T-helper 17 cell (primary cell): ENCODE results near the gene NWD2. TPM values are rescaled to one million over a fixed set of nuclear protein-coding genes. Genes with fewer than 3 reads are reported as not detected.

Source experiments
- ATAC-seq: fragments of 150-1000 bp; cut with Tn5 transposase; 2 replicates; pipeline ENCODE4 v1.10.0; 2021; ENCODE audit warnings: mild to moderate bottlenecking, moderate library complexity
- DNase-seq, 3 donors: peaks; one replicate each; pipeline versions ENCODE4 v3.0.0 to v3.0.0-alpha.2; 2020 to 2021
- H3K9me3 ChIP-seq: one replicate; pipeline ENCODE4 v1.7.0; 2013; ENCODE audit warnings: low read length, mild to moderate bottlenecking; ENCODE audit not compliant: control insufficient read depth, poor library complexity, severe bottlenecking
- H3K27ac Mint-ChIP-seq: one replicate; pipeline ENCODE4 v1.8.0; 2022; ENCODE audit warnings: mild to moderate bottlenecking, moderate library complexity, mixed read lengths
- H3K27me3 Mint-ChIP-seq: one replicate; pipeline ENCODE4 v1.8.0; 2022; ENCODE audit warnings: mixed read lengths
- H3K36me3 Mint-ChIP-seq: one replicate; pipeline ENCODE4 v1.8.0; 2022; ENCODE audit warnings: low read depth, mixed read lengths
- H3K4me1 Mint-ChIP-seq: one replicate; pipeline ENCODE4 v1.8.0; 2022; ENCODE audit warnings: mild to moderate bottlenecking, mixed read lengths
- H3K4me3 Mint-ChIP-seq: one replicate; pipeline ENCODE4 v1.8.0; 2022; ENCODE audit warnings: mild to moderate bottlenecking, moderate library complexity, mixed read lengths
- total RNA-seq, 4 donors: library from RNA in 2 of 4; stranded (reverse) in 2 of 4; gene quantifications; one replicate each; pipeline ENCODE4 v1.2.3 and lab custom pipeline; 2022 to 2026

NWD2 gene
- total RNA-seq, 2 donors from 2014 or later = not detected

GRCh38 chr4:37439809-37440474 lies 195.4 kb downstream of the NWD2 start:
- peaks cover 39% of the 10 kb centered on the region for H3K27me3 Mint-ChIP-seq
- no peaks in the 10 kb centered on the region for H3K9me3 ChIP-seq
- ATAC-seq (no peak), DNase-seq (no peak)
- no peak overlapping the region for H3K27ac Mint-ChIP-seq
- H3K4me3 Mint-ChIP-seq = no peak overlapping the region
- H3K36me3 Mint-ChIP-seq = peaks cover 2% of the 10 kb centered on the region
- H3K4me1 Mint-ChIP-seq = no peaks in the 10 kb centered on the region

GRCh38 chr4:37440501-37440900 lies 196.0 kb downstream of the NWD2 start:
- H3K27ac Mint-ChIP-seq = no peak overlapping the region
- no peak overlapping the region for H3K4me3 Mint-ChIP-seq
- ATAC-seq (no peak), DNase-seq (no peak)
- H3K9me3 ChIP-seq = no peaks in the 10 kb centered on the region
- H3K36me3 Mint-ChIP-seq = peaks cover 2% of the 10 kb centered on the region
- H3K4me1 Mint-ChIP-seq = no peaks in the 10 kb centered on the region
- peaks cover 44% of the 10 kb centered on the region for H3K27me3 Mint-ChIP-seq

GRCh38 chr4:37441231-37442061 lies 196.9 kb downstream of the NWD2 start:
- Mint-ChIP-seq H3K4me3 (no peak overlapping the region), H3K27ac (no peak overlapping the region), H3K4me1 (no peaks in the 10 kb centered on the region), H3K27me3 (peaks cover 54% of the 10 kb centered on the region), H3K36me3 (peaks cover 2% of the 10 kb centered on the region)
- ATAC-seq = no peak
- DNase-seq = no peak
- H3K9me3 ChIP-seq = no peaks in the 10 kb centered on the region

- no peak overlapping the region for H3K27ac Mint-ChIP-seq
- H3K4me1 Mint-ChIP-seq = no peaks in the 10 kb centered on the region
- peaks cover 59% of the 10 kb centered on the region for H3K27me3 Mint-ChIP-seq
- no peak overlapping the region for H3K4me3 Mint-ChIP-seq
- ATAC-seq (no peak), DNase-seq (no peak)
- peaks cover 2% of the 10 kb centered on the region for H3K36me3 Mint-ChIP-seq
- H3K9me3 ChIP-seq = no peaks in the 10 kb centered on the region
Observed at GRCh38 chr4:37442062-37442323, 197.4 kb downstream of the NWD2 start.

GRCh38 chr4:37443137-37443536 lies 198.6 kb downstream of the NWD2 start:
- DNase-seq (no peak), ATAC-seq (no peak)
- peaks cover 2% of the 10 kb centered on the region for H3K36me3 Mint-ChIP-seq
- H3K4me1 Mint-ChIP-seq = no peaks in the 10 kb centered on the region
- peaks cover 61% of the 10 kb centered on the region for H3K27me3 Mint-ChIP-seq
- no peak overlapping the region for H3K4me3 Mint-ChIP-seq
- H3K9me3 ChIP-seq = no peaks in the 10 kb centered on the region
- H3K27ac Mint-ChIP-seq = no peak overlapping the region

- H3K4me1 Mint-ChIP-seq = no peaks in the 10 kb centered on the region
- H3K9me3 ChIP-seq = no peaks in the 10 kb centered on the region
- peaks cover under 1% of the 10 kb centered on the region for H3K36me3 Mint-ChIP-seq
- H3K27me3 Mint-ChIP-seq = peaks cover 68% of the 10 kb centered on the region
- H3K4me3 Mint-ChIP-seq = no peak overlapping the region
- DNase-seq (no peak), ATAC-seq (no peak)
- no peak overlapping the region for H3K27ac Mint-ChIP-seq
Observed at GRCh38 chr4:37445023-37445422, 200.5 kb downstream of the NWD2 start.

- Mint-ChIP-seq H3K4me1 (no peaks in the 10 kb centered on the region), H3K27me3 (peaks cover 68% of the 10 kb centered on the region), H3K36me3 (no peaks in the 10 kb centered on the region), H3K27ac (no peak overlapping the region), H3K4me3 (no peak overlapping the region)
- DNase-seq (no peak), ATAC-seq (no peak)
- H3K9me3 ChIP-seq = no peaks in the 10 kb centered on the region
Observed at GRCh38 chr4:37446016-37446415, 201.5 kb downstream of the NWD2 start.

- no peak for ATAC-seq
- DNase-seq = no peak
- peaks cover under 1% of the 10 kb centered on the region for H3K4me1 Mint-ChIP-seq
- H3K4me3 Mint-ChIP-seq = no peak overlapping the region
- no peak overlapping the region for H3K27ac Mint-ChIP-seq
- peaks cover 2% of the 10 kb centered on the region for H3K36me3 Mint-ChIP-seq
- peaks cover 70% of the 10 kb centered on the region for H3K27me3 Mint-ChIP-seq
- H3K9me3 ChIP-seq = no peaks in the 10 kb centered on the region
Observed at GRCh38 chr4:37447886-37448285, 203.3 kb downstream of the NWD2 start.

- ATAC-seq (no peak), DNase-seq (no peak)
- H3K4me1 Mint-ChIP-seq = peaks cover 10% of the 10 kb centered on the region
- H3K27ac Mint-ChIP-seq = no peak overlapping the region
- peaks cover 76% of the 10 kb centered on the region for H3K27me3 Mint-ChIP-seq
- H3K4me3 Mint-ChIP-seq = no peak overlapping the region
- peaks cover 2% of the 10 kb centered on the region for H3K36me3 Mint-ChIP-seq
- no peaks in the 10 kb centered on the region for H3K9me3 ChIP-seq
Observed at GRCh38 chr4:37450309-37450708, 205.8 kb downstream of the NWD2 start.

- Mint-ChIP-seq H3K36me3 (peaks cover 2% of the 10 kb centered on the region), H3K4me1 (peaks cover 10% of the 10 kb centered on the region), H3K4me3 (peak overlapping the region; percentile 49), H3K27ac (no peak overlapping the region), H3K27me3 (peaks cover 76% of the 10 kb centered on the region)
- no peaks in the 10 kb centered on the region for H3K9me3 ChIP-seq
- no peak for DNase-seq
- ATAC-seq = no peak
Observed at GRCh38 chr4:37450911-37451310, 206.4 kb downstream of the NWD2 start.

- ATAC-seq (no peak), DNase-seq (no peak)
- Mint-ChIP-seq H3K36me3 (peaks cover 2% of the 10 kb centered on the region), H3K27me3 (peaks cover 76% of the 10 kb centered on the region), H3K4me1 (peaks cover 10% of the 10 kb centered on the region), H3K27ac (no peak overlapping the region), H3K4me3 (no peak overlapping the region)
- no peaks in the 10 kb centered on the region for H3K9me3 ChIP-seq
Observed at GRCh38 chr4:37451656-37452055, 207.1 kb downstream of the NWD2 start.

- Mint-ChIP-seq H3K27me3 (peaks cover 77% of the 10 kb centered on the region), H3K4me1 (peaks cover 10% of the 10 kb centered on the region), H3K27ac (no peak overlapping the region), H3K4me3 (peak overlapping the region; percentile 76), H3K36me3 (peaks cover 2% of the 10 kb centered on the region)
- no peak for DNase-seq
- peak; percentile 53 for ATAC-seq
- H3K9me3 ChIP-seq = no peaks in the 10 kb centered on the region
Observed at GRCh38 chr4:37452952-37453280, 208.4 kb downstream of the NWD2 start.

- peaks cover 71% of the 10 kb centered on the region for H3K27me3 Mint-ChIP-seq
- H3K9me3 ChIP-seq = no peaks in the 10 kb centered on the region
- ATAC-seq = peak; percentile 91
- peaks cover 10% of the 10 kb centered on the region for H3K4me1 Mint-ChIP-seq
- peak overlapping the region; percentile 76 for H3K4me3 Mint-ChIP-seq
- no peak overlapping the region for H3K27ac Mint-ChIP-seq
- peaks cover 2% of the 10 kb centered on the region for H3K36me3 Mint-ChIP-seq
- peak in 1 of 3 donors; percentile 15 for DNase-seq
Observed at GRCh38 chr4:37453281-37453998, 208.9 kb downstream of the NWD2 start.
